GM18505 (cell line): ENCODE results near the gene COPS3.

Source experiments
- ATAC-seq: cut with Tn5 transposase; IDR thresholded peaks from one replicate; pipeline ENCODE4 v1.9.1; 2021; ENCODE audit not compliant: unreplicated experiment
- POLR2A ChIP-seq: IDR thresholded peaks from 4 replicates; pipeline ENCODE4 v1.6.1; 2011; ENCODE audit warnings: borderline replicate concordance; ENCODE audit not compliant: insufficient read depth, insufficient read length; ENCODE audit errors: extremely low read depth

The COPS3 gene

GRCh38 chr17:17200831-17201230 lies 80.2 kb downstream of the COPS3 start:
- no peak for ATAC-seq
- no peak for TF ChIP-seq POLR2A

- TF ChIP-seq POLR2A = no peak
- ATAC-seq = no peak
These were observed 80.7 kb downstream of the COPS3 start for GRCh38 chr17:17200311-17200710.

GRCh38 chr17:17198281-17198680 lies 82.8 kb downstream of the COPS3 start:
- TF ChIP-seq POLR2A = no peak
- ATAC-seq = no peak

- no peak for ATAC-seq
- no peak for TF ChIP-seq POLR2A
These were observed 84.3 kb downstream of the COPS3 start for GRCh38 chr17:17196776-17197175.
